Stimulated activated CD8-positive, alpha-beta memory T cell treated with anti-CD3 and anti-CD28 coated beads, Interleukin-15, amount 100 ng/mL, for 48 hours (primary cell): ENCODE measurements around the gene TAF15.

Experiments used
- DNase-seq, 2 donors: peaks; one replicate each; pipeline ENCODE4 v3.0.0-alpha.2; 2020; ENCODE audit warnings: low read depth in 2 of 2

The TAF15 gene

DNA sequence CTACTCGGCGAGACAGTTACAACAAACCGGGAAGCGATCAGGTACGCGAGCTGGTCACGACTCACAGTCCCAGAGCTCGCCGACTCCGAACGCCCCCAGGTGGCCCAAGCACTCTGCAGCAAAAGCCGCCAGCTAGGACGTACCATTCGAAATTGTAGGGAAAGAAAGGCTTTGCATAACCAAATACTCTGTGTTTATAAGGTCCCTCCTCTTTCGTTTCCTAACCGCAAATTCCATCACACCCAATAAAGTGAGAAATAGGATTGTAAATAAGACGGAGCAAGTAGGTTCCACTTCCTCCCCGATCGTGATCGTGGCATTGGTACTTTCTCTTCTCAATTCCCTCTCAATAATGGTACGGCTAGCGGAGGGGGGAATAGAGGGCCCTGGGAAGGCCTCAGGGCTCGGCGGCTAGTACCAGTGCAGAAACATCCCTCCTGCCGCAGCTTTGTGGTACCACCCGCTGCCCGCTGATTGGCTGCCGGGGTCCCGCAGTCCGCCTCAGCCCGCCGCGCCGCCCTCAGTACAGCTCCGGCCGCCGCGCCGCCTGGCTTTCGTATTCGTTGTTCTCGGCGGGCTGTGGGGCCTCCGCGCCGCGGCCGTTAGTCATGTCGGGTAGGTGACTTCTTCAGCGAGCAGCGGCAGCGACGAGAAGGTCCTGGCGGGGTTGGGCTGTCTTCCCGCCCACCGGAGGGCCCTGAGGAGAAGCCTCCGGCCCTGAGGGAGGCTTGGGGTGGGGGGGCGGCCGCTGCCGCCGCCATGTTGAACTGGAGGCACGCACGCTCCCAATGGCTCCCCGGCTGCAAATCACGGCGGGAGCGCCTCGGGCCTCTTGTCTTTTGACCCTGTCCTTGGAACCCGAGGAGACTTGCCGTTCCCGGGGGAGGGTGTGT lies at the start of gene TAF15:
TAF15 (plus strand) TSS at position 523 of the 893 bp plus-strand sequence; CDS start at position 609, 86 bp downstream.
- DNase-seq = peak; percentile 93 to 95

DNA sequence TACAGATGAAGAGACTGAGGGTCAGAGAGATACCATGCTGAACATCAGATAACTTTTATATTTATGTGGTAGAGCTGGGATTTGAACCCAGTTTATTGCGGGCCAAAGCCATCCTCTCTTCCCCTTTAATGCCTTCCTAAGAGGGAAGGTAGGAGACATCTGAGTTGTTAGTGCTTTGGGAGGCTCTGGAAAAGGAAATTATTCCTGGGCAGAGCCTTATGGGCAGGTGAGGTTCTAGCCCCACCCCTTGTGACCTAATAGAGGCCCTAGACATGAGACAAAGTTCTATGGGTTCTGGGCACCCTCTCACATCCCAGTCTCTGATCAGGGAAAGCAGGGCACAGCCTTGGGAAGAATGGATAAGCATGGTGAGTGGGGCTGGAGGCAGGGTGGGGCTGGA lies 48.7 kb upstream of the TAF15 start, which contains the start of gene C17orf50:
C17orf50 (plus strand) TSS at position 301 of the 400 bp plus-strand sequence; CDS start at position 356, 55 bp downstream.
- DNase-seq = no peak

DNA sequence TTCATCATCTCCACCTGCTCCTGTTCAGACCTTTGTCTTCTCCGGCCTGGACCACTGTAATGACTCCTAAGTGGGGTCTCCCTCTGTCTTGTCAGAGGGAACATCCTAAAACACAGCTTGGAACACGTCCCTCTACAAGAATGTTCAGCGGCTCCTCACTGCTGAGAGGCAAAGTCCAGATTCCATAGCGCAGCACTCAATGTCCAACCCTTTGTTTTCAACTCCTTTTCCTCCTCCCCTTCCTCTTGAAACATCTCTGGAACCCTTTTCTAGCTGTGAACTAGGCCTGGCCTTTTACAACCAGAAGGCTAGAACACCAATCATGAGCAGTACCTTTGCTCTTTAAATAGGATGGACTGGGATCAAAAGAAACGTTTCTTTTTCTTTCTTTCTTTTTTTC lies 47.7 kb upstream of the TAF15 start:
- DNase-seq = no peak

DNA sequence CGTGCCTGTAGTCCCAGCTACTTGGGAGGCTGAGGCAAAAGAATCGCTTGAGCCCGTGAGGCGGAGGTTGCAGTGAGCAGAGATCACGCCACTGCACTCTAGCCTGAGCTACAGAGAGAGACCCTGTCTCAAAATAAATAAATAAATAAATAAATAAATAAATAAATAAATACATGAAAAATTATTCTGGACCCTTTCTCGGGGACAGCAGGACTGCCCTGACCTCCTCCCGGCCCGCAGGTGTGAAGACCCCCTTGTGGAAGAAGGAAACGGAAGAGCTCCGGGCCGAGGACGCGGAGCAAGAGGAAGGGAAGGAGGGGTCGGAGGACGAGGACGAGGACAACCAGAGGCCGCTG lies 45.5 kb upstream of the TAF15 start:
- no peak for DNase-seq

DNA sequence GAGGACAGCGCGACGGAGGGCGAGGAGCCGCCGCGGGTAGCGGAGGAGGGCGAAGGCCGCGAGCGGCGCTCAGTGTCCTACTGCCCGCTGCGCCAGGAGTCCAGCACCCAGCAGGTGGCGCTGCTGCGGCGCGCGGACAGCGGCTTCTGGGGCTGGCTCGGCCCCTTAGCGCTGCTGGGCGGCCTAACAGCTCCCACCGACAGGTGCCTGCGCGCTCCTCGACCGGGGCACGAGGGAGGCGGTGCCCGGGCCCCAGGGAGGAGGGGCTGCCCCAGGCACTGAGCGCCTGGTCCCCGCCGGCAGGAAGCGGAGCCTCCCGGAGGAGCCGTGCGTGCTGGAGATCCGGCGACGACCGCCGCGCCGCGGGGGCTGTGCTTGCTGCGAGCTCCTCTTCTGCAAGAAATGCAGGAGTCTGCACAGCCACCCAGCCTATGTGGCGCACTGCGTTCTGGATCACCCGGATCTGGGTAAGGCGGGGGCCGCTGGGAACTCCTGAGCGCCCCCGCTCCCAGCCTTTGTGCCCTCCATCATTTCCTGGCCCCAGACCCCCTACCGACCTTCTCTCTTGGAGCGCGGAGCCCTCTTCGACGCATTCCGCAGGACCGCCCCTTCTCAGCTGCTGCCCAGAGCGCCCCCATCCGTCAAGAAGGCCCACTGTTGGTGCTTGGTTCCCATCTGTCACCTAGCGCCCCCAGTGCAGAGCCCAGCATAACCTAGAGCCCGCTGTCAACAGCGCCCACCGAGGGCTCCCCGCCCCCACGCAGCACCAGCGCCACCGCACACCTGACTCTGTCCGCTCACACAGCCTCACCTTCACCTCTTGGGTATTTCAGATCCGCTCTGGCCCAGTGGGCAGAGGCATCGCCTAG lies 44.9 kb upstream of the TAF15 start:
- DNase-seq = peak; percentile 88 to 92

DNA sequence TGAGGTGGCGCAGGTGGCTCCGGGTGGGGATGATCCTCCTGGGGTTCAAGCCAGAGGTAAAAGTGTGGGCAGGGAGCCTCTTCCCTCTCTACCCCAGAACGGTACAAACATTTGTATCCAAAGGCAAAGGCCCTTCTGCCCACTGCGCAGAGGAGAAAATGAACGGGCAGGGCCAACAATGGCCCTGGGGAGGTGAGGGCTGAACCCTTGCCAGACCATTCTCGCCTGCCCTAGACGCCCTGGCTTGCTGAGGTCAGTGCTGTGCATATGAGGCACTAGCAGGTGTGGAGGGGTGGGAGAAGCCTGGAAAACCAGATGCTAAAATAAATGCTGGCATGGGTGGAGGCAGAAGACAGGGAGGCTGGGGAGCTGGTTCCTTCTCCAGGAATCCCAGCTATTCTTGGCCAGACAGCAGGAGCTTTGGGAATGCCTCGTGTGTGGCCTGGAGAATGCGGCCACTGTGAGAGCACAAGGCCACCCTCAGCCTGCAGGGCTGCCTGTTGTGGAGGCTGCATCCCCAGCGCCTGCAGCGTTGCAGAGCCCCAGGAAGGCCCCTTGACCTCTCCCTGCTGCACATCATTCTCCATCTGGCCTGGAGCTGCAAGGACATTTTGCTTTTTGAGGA lies 44.1 kb upstream of the TAF15 start:
- no peak for DNase-seq

DNA sequence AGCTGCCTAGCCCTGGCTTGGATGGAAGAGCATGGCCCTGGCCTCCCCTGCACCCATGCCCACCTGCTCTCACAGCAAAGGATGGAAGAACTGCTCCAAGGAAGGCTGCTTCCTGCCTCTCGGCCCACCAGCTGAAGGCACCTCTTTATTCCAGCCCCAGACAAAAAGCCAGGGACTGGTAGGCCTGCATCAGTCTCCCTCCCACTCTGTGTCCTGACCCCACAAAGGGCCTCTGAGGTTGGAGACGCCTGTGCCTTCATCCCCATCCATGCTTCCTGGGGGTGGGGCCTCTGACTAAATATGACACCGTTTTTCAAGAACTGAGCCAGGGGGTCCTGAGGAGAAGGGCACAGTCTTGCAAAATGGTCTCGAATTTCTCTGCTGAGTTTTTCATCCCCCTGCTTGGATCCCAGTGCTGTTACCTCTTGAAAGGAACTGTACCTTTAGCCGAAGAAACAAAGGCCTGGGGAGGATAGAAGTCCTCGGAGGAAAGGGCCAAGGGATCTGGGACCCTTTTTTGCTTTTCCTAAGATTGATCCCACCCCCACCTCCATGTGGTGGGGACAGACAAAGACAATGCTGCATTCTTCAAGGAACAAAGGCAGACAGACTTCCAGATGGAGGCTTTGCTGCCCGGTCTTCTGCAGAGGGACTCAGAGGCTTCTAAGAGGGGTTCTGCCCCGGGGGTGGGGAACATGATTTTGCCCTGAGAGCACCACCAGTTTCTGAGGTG lies 43.4 kb upstream of the TAF15 start:
- no peak for DNase-seq

DNA sequence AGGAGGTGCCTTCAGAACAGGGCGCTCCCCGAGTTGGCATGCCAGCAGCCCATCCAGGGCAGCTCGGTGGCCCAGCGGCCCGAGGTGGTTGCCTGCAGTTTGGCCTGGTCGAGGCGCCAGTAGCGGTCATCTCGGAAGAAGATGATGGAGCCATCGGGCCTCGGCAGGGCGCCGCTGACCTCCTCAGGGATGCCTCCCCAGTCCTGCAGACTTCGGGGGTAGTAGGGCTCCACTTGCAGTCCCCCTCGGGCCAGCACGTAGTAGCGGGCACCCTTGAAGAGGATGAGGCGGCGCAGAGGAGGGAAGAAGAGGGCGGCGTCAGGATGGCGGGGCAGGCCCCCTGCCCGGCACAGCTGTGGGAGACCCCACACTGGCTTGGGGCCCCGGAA lies 42.8 kb upstream of the TAF15 start:
- no peak for DNase-seq

DNA sequence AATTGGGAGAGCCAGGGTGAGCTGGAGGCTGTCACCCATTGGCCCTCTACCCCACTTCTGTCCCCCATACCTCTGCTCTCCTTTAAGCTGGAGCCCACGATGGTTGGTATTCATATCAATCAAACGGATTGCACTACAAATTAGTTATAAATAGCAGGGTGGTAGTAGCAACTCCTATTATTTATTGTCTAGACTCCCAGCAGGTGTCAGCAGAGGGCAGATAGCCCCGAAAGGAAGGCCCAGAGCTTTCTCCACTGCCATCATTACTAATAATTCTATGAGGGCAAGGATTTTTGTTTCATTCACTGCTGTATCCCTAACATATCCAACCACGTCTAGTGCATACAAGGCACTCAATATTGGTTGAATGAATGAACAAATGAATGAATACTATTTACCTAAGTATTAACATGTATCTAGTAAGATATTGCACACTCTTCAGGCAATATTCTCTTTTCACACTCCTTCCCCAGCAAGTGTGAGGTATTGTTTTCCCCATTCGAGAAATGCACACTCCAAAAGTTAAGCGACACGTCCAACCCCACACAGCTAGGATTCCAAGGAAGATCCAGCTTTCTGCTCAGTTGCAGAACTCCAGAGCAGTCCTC lies 42.3 kb upstream of the TAF15 start:
- no peak for DNase-seq

DNA sequence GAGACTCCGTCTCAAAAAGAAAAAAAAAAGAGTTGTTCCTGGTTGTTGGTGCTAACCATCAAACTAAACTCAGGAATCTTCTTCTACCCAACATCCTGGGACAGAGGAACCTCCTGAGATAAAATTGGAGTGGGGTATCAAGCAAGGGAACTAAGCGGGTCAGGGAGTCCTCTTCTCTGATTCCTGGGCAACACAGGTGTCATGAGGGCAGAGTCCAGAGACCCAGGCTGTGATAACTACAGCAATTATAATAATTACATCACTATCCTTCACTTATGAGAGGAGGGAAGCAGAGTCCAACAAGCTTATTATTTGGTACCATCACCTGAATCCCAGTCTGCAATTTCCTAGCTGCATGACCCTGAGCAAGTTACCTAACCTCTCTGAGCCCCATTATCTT lies 40.5 kb upstream of the TAF15 start:
- no peak for DNase-seq

DNA sequence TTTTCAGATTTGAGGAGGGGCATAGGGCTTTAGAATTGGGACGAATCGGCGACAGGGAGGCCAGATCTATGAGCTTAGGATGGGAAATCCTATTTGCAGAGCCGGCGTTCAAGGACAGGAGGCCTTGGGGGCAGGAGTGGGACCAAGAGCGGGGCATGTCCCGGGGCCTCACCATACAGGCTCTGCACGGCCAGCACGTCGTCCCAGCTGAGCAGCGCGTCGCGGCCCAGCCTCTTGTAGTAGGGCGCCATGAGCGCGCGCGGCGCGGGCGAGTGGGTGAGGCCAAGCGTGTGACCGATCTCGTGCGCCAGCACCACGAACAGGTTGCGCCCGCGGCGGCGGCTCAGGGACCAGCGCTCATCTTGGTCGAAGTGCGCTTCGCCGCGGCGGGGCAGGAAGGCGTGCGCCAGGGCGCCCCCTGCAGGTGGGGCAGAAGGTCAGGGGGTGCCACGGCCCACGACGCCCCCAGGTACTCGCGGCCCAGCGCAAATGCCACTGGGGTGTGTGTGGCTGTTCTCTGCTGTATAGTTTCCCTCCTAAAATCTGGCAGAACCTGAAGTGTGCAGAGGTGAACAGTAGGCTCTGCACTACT lies 39.3 kb upstream of the TAF15 start:
- no peak for DNase-seq

DNA sequence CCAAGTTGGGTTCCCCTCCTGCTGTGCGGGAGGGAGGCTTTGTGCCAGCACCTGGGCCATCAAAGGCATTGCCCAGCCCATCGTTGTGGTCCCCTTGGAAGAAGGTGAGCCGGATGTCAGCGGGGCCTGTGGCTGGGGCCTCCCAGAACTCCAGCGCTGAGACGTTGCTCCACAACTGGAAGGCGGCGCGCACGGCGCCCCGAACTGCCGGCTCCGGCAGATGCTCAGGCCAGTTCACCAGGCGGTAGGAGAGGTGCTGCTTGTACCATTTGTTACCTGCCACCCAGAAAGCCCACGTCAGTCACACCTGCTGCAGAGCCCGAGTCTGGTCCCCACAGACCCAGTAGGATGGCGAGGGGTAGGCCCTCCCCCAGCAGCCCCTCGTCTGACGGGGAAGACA lies 36.2 kb upstream of the TAF15 start:
- DNase-seq = no peak

DNA sequence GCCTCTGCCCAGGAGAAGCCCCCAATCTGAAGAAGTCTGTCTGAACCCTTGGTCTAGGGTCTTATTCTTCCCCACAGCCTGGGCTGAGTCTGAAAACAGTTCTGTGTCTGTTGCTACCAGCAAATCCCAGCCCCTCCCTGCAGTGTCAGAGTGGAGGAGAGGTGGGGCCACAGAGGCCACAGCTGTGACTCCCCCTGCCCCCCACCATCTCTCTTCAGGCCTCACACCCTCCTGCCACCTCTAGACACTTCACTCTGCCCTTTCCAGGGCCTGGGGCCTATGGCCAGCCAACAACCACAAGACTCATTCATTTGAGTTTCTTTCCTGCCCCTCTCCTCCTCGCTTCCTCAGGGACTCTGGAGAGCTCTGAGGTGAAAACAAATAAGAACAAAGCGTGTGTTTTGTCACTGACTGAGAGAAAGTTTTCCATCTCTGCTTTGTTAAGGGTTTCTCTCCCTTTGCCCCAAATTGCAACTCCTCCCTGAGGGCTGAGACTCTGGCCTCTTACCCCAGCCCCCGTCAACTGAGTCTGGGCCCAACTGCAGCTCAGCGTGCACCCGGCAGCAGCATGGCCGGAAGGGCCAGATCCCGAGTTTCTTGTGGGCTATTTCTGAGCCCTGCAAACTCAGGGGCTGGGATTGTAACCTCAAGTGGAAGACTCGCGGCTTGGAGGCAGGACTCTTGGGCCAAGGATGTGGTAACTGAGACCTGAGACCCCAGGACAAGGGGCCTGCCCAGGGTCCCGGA lies 35.4 kb upstream of the TAF15 start:
- DNase-seq = no peak

DNA sequence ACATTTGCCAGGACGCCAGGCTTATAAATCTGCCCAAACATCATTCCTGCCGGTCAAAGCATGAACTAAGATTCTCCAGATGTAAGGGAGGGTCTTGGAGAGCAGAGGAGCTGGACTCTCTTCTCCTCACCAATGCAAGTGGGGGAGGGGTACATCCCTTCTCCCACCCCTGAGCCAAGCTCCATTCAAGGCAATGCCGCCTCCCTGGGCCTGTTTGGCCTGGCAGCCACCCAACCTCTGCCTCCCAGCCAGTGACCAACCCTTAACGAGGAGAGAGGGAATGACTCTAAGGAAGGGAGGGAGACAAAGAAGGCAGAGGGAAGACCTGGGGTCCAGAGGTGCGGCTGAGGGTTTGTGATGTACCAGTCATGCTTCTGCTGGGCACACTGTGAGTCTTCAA lies 34.8 kb upstream of the TAF15 start:
- no peak for DNase-seq

DNA sequence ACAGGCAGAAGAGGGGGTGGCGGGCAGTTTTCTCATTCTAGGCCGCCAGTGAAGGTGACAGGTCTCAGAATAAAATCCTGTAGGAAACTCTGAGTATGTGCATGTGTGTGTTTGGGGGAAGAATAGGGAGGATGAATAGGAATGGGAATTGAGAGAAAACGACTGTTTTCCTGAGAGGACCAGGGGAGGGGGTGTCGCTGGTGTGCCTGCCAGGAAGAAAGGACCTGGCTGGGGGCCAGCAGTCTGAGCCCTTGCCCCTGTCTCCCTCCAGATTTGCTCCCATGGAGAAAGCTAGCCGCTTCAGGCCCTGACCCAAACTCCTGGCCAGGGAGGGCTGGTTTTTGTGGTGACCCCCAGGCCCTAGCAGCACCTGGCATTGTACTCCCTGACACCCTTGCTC lies 34.2 kb upstream of the TAF15 start:
- DNase-seq = no peak

DNA sequence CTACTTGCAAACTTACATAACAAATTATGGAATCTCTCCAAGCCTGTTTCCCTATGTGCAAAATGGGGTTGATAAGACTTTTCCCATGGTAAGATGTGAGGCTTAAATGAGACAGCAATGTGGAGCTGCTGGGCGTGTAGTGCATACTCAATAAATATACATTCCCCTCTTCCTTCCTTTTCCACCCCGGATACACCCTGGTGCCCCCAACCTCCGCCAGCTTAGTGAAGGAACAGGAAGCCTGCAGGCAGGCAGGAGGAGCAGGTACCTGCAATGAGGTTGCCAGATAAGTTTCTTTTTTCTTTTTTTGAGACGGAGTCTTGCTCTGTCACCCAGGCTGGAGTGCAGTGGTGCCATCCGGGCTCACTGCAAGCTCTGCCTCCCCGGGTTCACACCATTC lies 33.7 kb upstream of the TAF15 start:
- DNase-seq = no peak

DNA sequence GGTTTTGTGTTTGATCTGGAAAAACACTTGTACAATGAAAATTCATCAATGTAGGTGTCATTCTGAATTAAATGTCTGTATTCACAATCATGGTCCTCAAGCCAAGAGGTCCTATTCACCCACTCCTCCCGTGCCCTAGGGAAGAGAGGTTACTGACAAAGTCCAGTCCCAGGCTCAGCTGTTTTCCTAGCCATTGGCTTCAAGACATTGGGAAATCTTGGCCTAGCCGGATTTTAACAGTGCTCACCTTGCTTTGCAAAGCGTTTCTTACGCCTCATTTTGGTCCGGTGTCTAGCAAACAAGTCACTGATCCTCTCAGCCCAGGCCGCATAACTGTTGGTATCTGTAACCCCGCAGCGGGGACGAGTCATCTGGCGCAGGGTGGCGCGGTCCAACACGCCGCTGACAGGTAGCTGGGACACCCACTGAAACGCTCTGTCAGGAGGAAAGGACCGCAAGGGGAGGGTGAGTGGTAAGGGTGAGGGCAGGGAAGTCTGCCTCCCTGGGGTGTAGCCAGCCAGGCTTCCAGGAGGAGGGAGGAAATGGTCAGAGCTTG lies 30.6 kb upstream of the TAF15 start:
- DNase-seq = no peak

DNA sequence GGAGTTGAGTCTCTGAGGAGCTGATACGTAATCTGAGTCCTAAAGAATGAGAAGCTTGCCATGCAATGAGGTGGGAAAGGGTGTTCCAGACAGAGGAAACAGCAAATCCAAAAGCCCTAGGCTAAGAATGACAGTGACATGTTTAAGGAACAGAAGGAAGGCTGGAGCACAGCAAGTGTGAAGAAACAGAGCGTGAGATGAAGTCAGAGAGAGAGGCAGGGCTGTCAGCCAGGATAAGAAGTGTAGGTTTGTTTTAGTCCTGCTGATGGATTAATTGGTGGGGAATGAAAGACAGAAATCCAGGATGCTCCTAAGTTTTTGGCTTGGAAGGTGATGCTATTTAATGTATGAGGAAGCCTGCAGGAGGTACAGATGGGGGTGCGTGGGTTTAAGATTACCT lies 28.3 kb upstream of the TAF15 start:
- DNase-seq = no peak

DNA sequence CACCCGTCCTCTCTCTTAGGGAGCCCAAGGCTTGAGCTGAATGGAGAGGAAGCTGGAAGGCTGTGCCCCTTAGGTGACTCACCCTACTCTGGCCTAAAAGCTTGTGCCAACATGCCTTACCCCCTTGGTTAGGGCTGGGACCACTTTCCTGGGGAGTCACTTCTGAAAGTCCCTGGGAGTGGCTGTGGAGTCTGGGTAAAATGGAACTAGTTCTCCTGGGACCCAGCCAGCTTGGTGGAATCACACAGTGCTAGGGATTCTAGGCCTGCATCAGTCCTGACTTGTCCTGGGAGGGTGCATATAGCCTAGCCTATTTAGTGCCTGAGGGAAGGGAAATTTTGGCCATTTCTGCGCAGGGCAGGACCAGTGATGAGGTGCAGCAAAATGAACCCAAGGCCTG lies 24.4 kb upstream of the TAF15 start:
- DNase-seq = no peak

DNA sequence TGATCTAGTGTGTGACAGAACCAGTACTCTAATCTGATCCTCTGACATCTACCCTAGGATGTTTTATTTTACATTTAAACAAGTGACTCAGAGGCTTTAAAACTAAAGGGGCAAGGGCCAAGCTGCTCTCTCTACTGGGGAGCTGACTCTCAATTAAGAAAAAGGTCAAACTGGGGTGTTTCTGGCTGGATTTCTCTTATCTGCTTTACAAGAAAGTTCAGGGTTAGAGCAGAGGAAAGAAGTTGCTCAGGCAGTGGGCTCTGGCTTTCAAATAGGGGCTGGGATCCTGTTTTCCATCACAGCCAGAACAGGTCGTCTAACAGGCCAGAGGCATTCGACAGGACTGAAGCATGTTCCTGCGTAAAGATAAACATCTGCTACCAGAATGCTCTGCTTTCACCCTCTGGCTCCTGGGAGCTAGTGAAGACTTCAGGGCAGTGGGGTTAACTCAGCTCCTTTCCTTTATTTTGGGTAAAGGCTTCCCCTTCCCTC lies 22.3 kb upstream of the TAF15 start:
- no peak for DNase-seq
